H1 (cell line): Measurements from ENCODE around the gene PIGL. TPM values are rescaled to one million over a fixed set of nuclear protein-coding genes. Genes with fewer than 3 reads are reported as not detected.

ENCODE experiments used
- CTCF ChIA-PET: fragments of 300-600 bp; sonication (Branson Sonifier 250); formaldehyde crosslinking; loops from one replicate; lab custom pipeline; 2021; ENCODE audit not compliant: partially characterized antibody; lab: Charles Lee
- POLR2A ChIA-PET: fragments of 300-600 bp; sonication (Branson Sonifier 250); formaldehyde crosslinking; loops from one replicate; lab custom pipeline; 2021; ENCODE audit warnings: inconsistent platforms; ENCODE audit not compliant: partially characterized antibody; lab: Charles Lee
- DNase-seq, 2 experiments: peaks; one replicate each; pipeline versions ENCODE4 v3.0.0 to v3.0.0-alpha.2; 2010 to 2022; ENCODE audit warnings: low spot score in 2 of 2, low read depth in 1 of 2, mixed read lengths in 1 of 2
- FAIRE-seq: peaks from 2 replicates; lab custom pipeline; 2011; peaks lifted over from hg19 to GRCh38; lab: Jason Lieb, UNC
- H2AFZ ChIP-seq: 2 replicates; pipeline ENCODE4 v1.8.1; 2012; ENCODE audit warnings: low read length, inconsistent platforms
- H2AK5ac ChIP-seq: 2 replicates; pipeline ENCODE4 v1.6.1; 2013; ENCODE audit warnings: low read depth, low read length
- H2BK120ac ChIP-seq: replicated peaks from 2 replicates; pipeline ENCODE3; 2013; ENCODE audit warnings: low read depth, low read length, inconsistent platforms
- H2BK12ac ChIP-seq: 2 replicates; pipeline ENCODE4 v1.6.1; 2013; ENCODE audit warnings: low read depth, low read length
- H2BK15ac ChIP-seq: 2 replicates; pipeline ENCODE4 v1.6.1; 2013; ENCODE audit warnings: low read length
- H2BK20ac ChIP-seq: 2 replicates; pipeline ENCODE4 v1.6.1; 2013; ENCODE audit warnings: low read length
- H2BK5ac ChIP-seq: 2 replicates; pipeline ENCODE4 v1.6.1; 2013; ENCODE audit warnings: low read depth, low read length
- H3K14ac ChIP-seq: 2 replicates; pipeline ENCODE4 v1.6.1; 2013; ENCODE audit warnings: inconsistent platforms; ENCODE audit not compliant: insufficient read length
- H3K18ac ChIP-seq: 2 replicates; pipeline ENCODE4 v1.6.1; 2013; ENCODE audit warnings: low read length; ENCODE audit errors: extremely low read depth
- H3K23ac ChIP-seq: 2 replicates; pipeline ENCODE4 v1.6.1; 2013; ENCODE audit warnings: inconsistent platforms; ENCODE audit not compliant: insufficient read length
- H3K23me2 ChIP-seq: 2 replicates; pipeline ENCODE4 v1.6.1; 2013; ENCODE audit warnings: low read depth, low read length
- H3K27ac ChIP-seq: 2 replicates; pipeline ENCODE4 v1.6.1; 2011; ENCODE audit warnings: low read depth, low read length, inconsistent platforms
- H3K27me3 ChIP-seq, 4 experiments: replicated peaks in 1 of 4; 1 replicate in 1 of 4; 2 replicates in 3 of 4; pipeline versions ENCODE4 v1.6.1 to v1.8.1; 2011 to 2013; ENCODE audit warnings: low read length in 3 of 4, mild to moderate bottlenecking in 3 of 4, inconsistent platforms in 2 of 4, mixed read lengths in 2 of 4, moderate library complexity in 1 of 4; ENCODE audit not compliant: control insufficient read depth in 3 of 4, insufficient read depth in 3 of 4; ENCODE audit errors: extremely low read depth in 1 of 4
- H3K36me3 ChIP-seq, 4 experiments: 2 replicates each; pipeline versions ENCODE4 v1.6.1 to v1.8.1; 2011 to 2013; ENCODE audit warnings: mild to moderate bottlenecking in 4 of 4, low read length in 3 of 4, moderate library complexity in 2 of 4, control low read depth in 1 of 4, inconsistent platforms in 1 of 4; ENCODE audit not compliant: insufficient read depth in 4 of 4, control insufficient read depth in 2 of 4
- H3K4ac ChIP-seq: replicated peaks from 2 replicates; pipeline ENCODE3; 2013; ENCODE audit warnings: low read length, low read depth, mixed read lengths, inconsistent platforms; ENCODE audit not compliant: insufficient read length
- H3K4me1 ChIP-seq, 4 experiments: replicated peaks in 1 of 4; 1 replicate in 1 of 4; 2 replicates in 3 of 4; pipeline versions ENCODE4 v1.6.1 to v1.8.1; 2011 to 2013; ENCODE audit warnings: low read length in 3 of 4, inconsistent platforms in 2 of 4, mixed read lengths in 1 of 4; ENCODE audit not compliant: insufficient read depth in 4 of 4, control insufficient read depth in 3 of 4
- H3K4me2 ChIP-seq, 2 experiments: 2 replicates each; pipeline versions ENCODE4 v1.6.1 to v1.8.1; 2011 to 2013; ENCODE audit warnings: low read depth in 2 of 2, low read length in 2 of 2, control low read depth in 1 of 2, inconsistent platforms in 1 of 2, mild to moderate bottlenecking in 1 of 2; ENCODE audit not compliant: insufficient read depth in 1 of 2
- H3K4me3 ChIP-seq, 4 experiments: fragments of 200-600, 300-600 bp in 1 of 4; sonication (generic), shearing (Covaris generic), sonication (Bioruptor Twin) in 1 of 4; 2 replicates each; pipeline versions ENCODE4 v1.5.1 to v1.8.1; 2011 to 2016; ENCODE audit warnings: low read length in 4 of 4, low read depth in 3 of 4, control low read depth in 2 of 4, inconsistent platforms in 2 of 4, mild to moderate bottlenecking in 2 of 4, mixed read lengths in 1 of 4, moderate library complexity in 1 of 4; ENCODE audit not compliant: insufficient read depth in 2 of 4; ENCODE audit errors: extremely low read depth in 1 of 4
- H3K56ac ChIP-seq: replicated peaks from 2 replicates; pipeline ENCODE3; 2013; ENCODE audit warnings: low read depth, mild to moderate bottlenecking, mixed read lengths, low read length, inconsistent platforms; ENCODE audit not compliant: insufficient read length
- H3K79me1 ChIP-seq: 2 replicates; pipeline ENCODE4 v1.6.1; 2013; ENCODE audit warnings: low read depth, low read length, control low read depth
- H3K79me2 ChIP-seq, 2 experiments: 2 replicates each; pipeline versions ENCODE4 v1.6.1 to v1.8.1; 2012 to 2013; ENCODE audit warnings: low read length in 2 of 2, mild to moderate bottlenecking in 2 of 2, inconsistent platforms in 1 of 2; ENCODE audit not compliant: insufficient read depth in 2 of 2, control insufficient read depth in 1 of 2
- H3K9ac ChIP-seq, 4 experiments: replicated peaks in 1 of 4; 1 replicate in 1 of 4; 2 replicates in 3 of 4; pipeline versions ENCODE4 v1.6.1 to v1.8.1; 2011 to 2013; ENCODE audit warnings: low read depth in 3 of 4, low read length in 3 of 4, control low read depth in 2 of 4, mild to moderate bottlenecking in 2 of 4, moderate library complexity in 2 of 4, inconsistent platforms in 1 of 4; ENCODE audit errors: extremely low read depth in 1 of 4
- H3K9me3 ChIP-seq, 2 experiments: 2 replicates each; pipeline versions ENCODE4 v1.6.1 to v1.8.1; 2012 to 2013; ENCODE audit warnings: mild to moderate bottlenecking in 2 of 2, moderate library complexity in 2 of 2, control low read depth in 1 of 2, inconsistent platforms in 1 of 2, low read depth in 1 of 2, low read length in 1 of 2, mixed read lengths in 1 of 2; ENCODE audit not compliant: insufficient read depth in 2 of 2
- H4K20me1 ChIP-seq, 2 experiments: replicated peaks in 1 of 2; 2 replicates each; pipeline versions ENCODE3 to v1.8.1; 2011 to 2013; ENCODE audit warnings: inconsistent platforms in 2 of 2, low read length in 2 of 2, mild to moderate bottlenecking in 1 of 2; ENCODE audit not compliant: insufficient read depth in 2 of 2, control insufficient read depth in 1 of 2
- H4K5ac ChIP-seq: 2 replicates; pipeline ENCODE4 v1.6.1; 2013; ENCODE audit warnings: low read length, low read depth, mixed read lengths, inconsistent platforms; ENCODE audit not compliant: insufficient read length
- H4K8ac ChIP-seq: 2 replicates; pipeline ENCODE4 v1.8.0; 2013; ENCODE audit warnings: mild to moderate bottlenecking, moderate library complexity, low read length, inconsistent platforms; ENCODE audit not compliant: insufficient read depth; ENCODE audit errors: extremely low read depth
- H4K91ac ChIP-seq: replicated peaks from 2 replicates; pipeline ENCODE3; 2013; ENCODE audit warnings: low read length, mixed read lengths, inconsistent platforms; ENCODE audit not compliant: insufficient read length
- EZH2 ChIP-seq: fragments of 200-600 bp; sonication (generic); IDR thresholded peaks from 2 replicates; pipeline ENCODE4 v1.7.1; 2012; ENCODE audit warnings: low read depth, mild to moderate bottlenecking, moderate library complexity, low read length, inconsistent platforms; ENCODE audit not compliant: severe bottlenecking
- WGBS, 2 experiments: shearing (Covaris generic) in 1 of 2; methylation state at CpG; one replicate each; pipeline versions ENCODE4 v1.1.6 to v1.1.7; 2013 to 2015; ENCODE audit warnings: low lambda C conversion rate in 2 of 2, mixed read lengths in 2 of 2, inconsistent platforms in 1 of 2, low coverage in 1 of 2, missing lambda C conversion rate in 1 of 2; ENCODE audit not compliant: insufficient replicate concordance in 2 of 2, insufficient coverage in 1 of 2, insufficient read length in 1 of 2; ENCODE audit errors: extremely low coverage in 1 of 2, missing lambda C conversion rate in 1 of 2; 5-methylcytosine and 5-hydroxymethylcytosine counted together
- polyA plus RNA-seq, 7 experiments: library from polyadenylated mRNA; depleted of rRNA in 3 of 7; stranded (reverse) in 5 of 7; unstranded in 2 of 7; fragments of >200 nt in 5 of 7; fragments of 200-250 nt in 2 of 7; gene quantifications; 1 replicate in 5 of 7; 2 replicates in 1 of 7; 4 replicates in 1 of 7; pipeline versions ENCODE4 v1.2.1 to v1.2.3, GENCODE V29; 2011 to 2013; ENCODE audit warnings: missing spikeins in 2 of 7, mixed read lengths in 2 of 7
- total RNA-seq: library from RNA; stranded (reverse); fragmentation: NEBNext Ultra II Directional; extraction: Animal tissue kit (Norgen Biotek cat#: 25700); gene quantifications from 2 replicates; pipeline ENCODE4 v1.2.1, GENCODE V29; 2021

PIGL gene
- total and polyA plus RNA-seq, 2 of the 8 experiments (the other 6 are each of a cell fraction or from before 2014, with no cell fraction given) = 28.4 to 30.8 TPM

GRCh38 chr17:16339959-16340358, 122.9 kb downstream of the PIGL start:
- FAIRE-seq = no peak
- POLR2A ChIA-PET = interaction anchor here (8.1 kb wide), 1 partner anchor 12 kb away, joined by 71 read pairs; the partner anchor contains the start of gene CENPV
- WGBS, 2 experiments = 100% methylated on average over 1 of the region's 1 CpG; no CpG with 5 or more reads in 1 of the 2 experiments

More at GRCh38 chr17:16339959-16340358, 122.9 kb downstream of the PIGL start:
- Histone ChIP-seq H2AK5ac (no peak overlapping the region), H3K79me2 (no peaks in the 10 kb centered on the region), H3K23ac (no peak overlapping the region), H2BK5ac (no peak overlapping the region), H3K56ac (no peak overlapping the region), H3K4me3 (no peak overlapping the region), H4K5ac (no peak overlapping the region), H3K36me3 (peaks cover 2 to 27% (median 16%) of the 10 kb centered on the region in 4 experiments; a peak in 6 of 8 replicates), H3K23me2 (no peaks in the 10 kb centered on the region), H3K9ac (no peak overlapping the region), H3K4me2 (no peak overlapping the region), H2BK12ac (no peak overlapping the region), H2AFZ (no peak overlapping the region), H2BK20ac (no peak overlapping the region), H2BK120ac (no peak overlapping the region), H3K79me1 (no peaks in the 10 kb centered on the region), H3K9me3 (no peaks in the 10 kb centered on the region), H3K27ac (no peak overlapping the region), H4K20me1 (peaks cover 0 to 2% of the 10 kb centered on the region in 2 experiments), H4K91ac (no peak overlapping the region), H4K8ac (no peak overlapping the region), H3K4me1 (no peaks in the 10 kb centered on the region), H3K14ac (no peak overlapping the region), H3K18ac (no peak overlapping the region), H3K4ac (no peak overlapping the region), H2BK15ac (no peak overlapping the region), H3K27me3 (no peaks in the 10 kb centered on the region)
- CTCF ChIA-PET = interaction anchor here (0.6 to 1.5 kb wide), 2 partner anchors 25 to 50 kb away, joined by 3 to 6 read pairs; no protein-coding TSS in a partner anchor
- TF ChIP-seq EZH2 = no peak
- DNase-seq = no peak
